ENCODE data around the gene HOXB8.

The HOXB8 gene

GRCh38 chr17:48615047-48615962, at the start of gene HOXB8:
Gene HOXB8 (minus strand): TSS chr17:48615292. CDS start chr17:48614704, 588 bp downstream.
- Histone ChIP-seq H2AFZ (ENCODE audit: low read length) (no peak within 1 kb of the TSS), H3K4me3 (ENCODE audit: low read depth, low read length, poor library complexity, severe bottlenecking) (no peak within 1 kb of the TSS)

GRCh38 chr17:48663134-48663924, 48.2 kb upstream of the HOXB8 start:
- peaks cover 2% of the 10 kb centered on the region; the same call in 1 of the 2 replicates for H3K27me3 ChIP-seq (ENCODE audit: insufficient read depth, low read length)

More at GRCh38 chr17:48615047-48615962, at the start of gene HOXB8:
- Histone ChIP-seq H3F3A (ENCODE audit: insufficient read depth, low read length) (no peaks in the 10 kb centered on the region), H3K36me3 (ENCODE audit: insufficient read depth, low read length) (no peaks in the 10 kb centered on the region), H3K4me1 (ENCODE audit: insufficient read depth, low read length, severe bottlenecking) (no peaks in the 10 kb centered on the region), H4K20me1 (ENCODE audit: insufficient read depth, low read length) (no peaks in the 10 kb centered on the region), H3K9me3 (ENCODE audit: low read length) (no peaks in the 10 kb centered on the region), H3K9me2 (ENCODE audit: low read depth, low read length) (no peaks in the 10 kb centered on the region), H3K4me2 (ENCODE audit: low read length) (no peak within 1 kb of the TSS), H3K27me3 (ENCODE audit: insufficient read depth, low read length) (peaks cover 4% of the 10 kb centered on the region), H3K79me2 (ENCODE audit: insufficient read depth, low read length) (no peaks in the 10 kb centered on the region), H3K27ac (ENCODE audit: low read depth, low read length, poor library complexity, severe bottlenecking) (no peak within 1 kb of the TSS), H3K9ac (ENCODE audit: low read length) (no peak within 1 kb of the TSS)
- TF ChIP-seq CTCF (IDR thresholded peaks at IDR 0.05; ENCODE audit: low read length) (no peak), EZH2 (IDR thresholded peaks at IDR 0.05; ENCODE audit: borderline replicate concordance, low read length) (no peak)

More at GRCh38 chr17:48663134-48663924, 48.2 kb upstream of the HOXB8 start:
- H3K4me3 ChIP-seq (ENCODE audit: low read depth, low read length, poor library complexity, severe bottlenecking) = no peak overlapping the region
- H3K9ac ChIP-seq (ENCODE audit: low read length) = no peak overlapping the region
- H3K4me1 ChIP-seq (ENCODE audit: insufficient read depth, low read length, severe bottlenecking) = no peaks in the 10 kb centered on the region
- H3K79me2 ChIP-seq (ENCODE audit: insufficient read depth, low read length) = no peaks in the 10 kb centered on the region
- H3K4me2 ChIP-seq (ENCODE audit: low read length) = no peak overlapping the region
- no peaks in the 10 kb centered on the region for H3K9me3 ChIP-seq (ENCODE audit: low read length)
- TF ChIP-seq CTCF (IDR thresholded peaks at IDR 0.05; ENCODE audit: low read length) (peak; percentile 22; the same call in 1 of the 2 replicates), EZH2 (IDR thresholded peaks at IDR 0.05; ENCODE audit: borderline replicate concordance, low read length) (no peak)
- no peaks in the 10 kb centered on the region for H3K36me3 ChIP-seq (ENCODE audit: insufficient read depth, low read length)
- H3K27ac ChIP-seq (ENCODE audit: low read depth, low read length, poor library complexity, severe bottlenecking) = no peak overlapping the region
- H3F3A ChIP-seq (ENCODE audit: insufficient read depth, low read length) = no peaks in the 10 kb centered on the region
- H3K9me2 ChIP-seq (ENCODE audit: low read depth, low read length) = no peaks in the 10 kb centered on the region
- no peaks in the 10 kb centered on the region for H4K20me1 ChIP-seq (ENCODE audit: insufficient read depth, low read length)
- no peak overlapping the region for H2AFZ ChIP-seq (ENCODE audit: low read length)

All from OCI-LY1 (cell line).